Kidney (tissue), 14 donors: ENCODE measurements around the gene HTATSF1. TPM values are rescaled to one million over a fixed set of nuclear protein-coding genes. Genes with fewer than 3 reads are reported as not detected.

ENCODE experiments used
- DNase-seq, 5 donors: peaks; one replicate each; pipeline ENCODE4 v3.0.0-alpha.2; 2013 to 2020
- FAIRE-seq: peaks from 2 replicates; lab custom pipeline; 2012; peaks lifted over from hg19 to GRCh38; lab: Jason Lieb, UNC
- H3K27ac ChIP-seq, 2 donors: one replicate each; pipeline ENCODE4 v1.7.0; 2013; ENCODE audit warnings: low read depth in 2 of 2, low read length in 2 of 2, inconsistent platforms in 1 of 2
- H3K27me3 ChIP-seq: one replicate; pipeline ENCODE4 v1.7.1; 2013; ENCODE audit warnings: low read length, inconsistent platforms; ENCODE audit not compliant: control insufficient read depth, insufficient read depth
- H3K36me3 ChIP-seq, 3 donors: one replicate each; pipeline versions ENCODE4 v1.7.0 to v1.7.1; 2013; ENCODE audit warnings: low read length in 3 of 3, control low read depth in 1 of 3, inconsistent platforms in 1 of 3; ENCODE audit not compliant: insufficient read depth in 3 of 3, control insufficient read depth in 2 of 3
- H3K4me1 ChIP-seq, 3 donors: one replicate each; pipeline versions ENCODE4 v1.7.0 to v1.7.1; 2013; ENCODE audit warnings: low read length in 3 of 3, inconsistent platforms in 1 of 3, low read depth in 1 of 3; ENCODE audit not compliant: control insufficient read depth in 2 of 3, insufficient read depth in 2 of 3
- H3K4me3 ChIP-seq, 3 donors: one replicate each; pipeline versions ENCODE4 v1.7.0 to v1.8.1; 2013; ENCODE audit warnings: low read length in 3 of 3, control low read depth in 1 of 3, inconsistent platforms in 1 of 3
- H3K9ac ChIP-seq, 3 donors: one replicate each; pipeline versions ENCODE4 v1.7.0 to v1.7.1; 2013; ENCODE audit warnings: low read length in 3 of 3, control low read depth in 1 of 3, inconsistent platforms in 1 of 3
- H3K9me3 ChIP-seq, 3 donors: one replicate each; pipeline versions ENCODE4 v1.7.0 to v1.7.1; 2013; ENCODE audit warnings: low read length in 3 of 3, control low read depth in 1 of 3, inconsistent platforms in 1 of 3; ENCODE audit not compliant: control insufficient read depth in 2 of 3, insufficient read depth in 1 of 3
- intact Hi-C: fragments of 100-400 bp; cut with DNase I; formaldehyde crosslinking; loops from one replicate; pipeline ENCODE4 v1.11.1; 2022
- polyA plus RNA-seq: library from polyadenylated mRNA; stranded (reverse); fragments of 350-450 nt; fragmentation: Illumina TruSeq; extraction: RNeasy Lipid Tissue Mini Kit (QIAGEN cat#74804); gene quantifications from one replicate; pipeline ENCODE4 v1.2.3, GENCODE V29; 2014; ENCODE audit warnings: low read depth, low replicate concordance; ENCODE audit not compliant: insufficient read depth
- total RNA-seq: library from RNA; stranded (reverse); fragmentation: NEBNext Ultra II Directional; extraction: Animal tissue kit (Norgen Biotek cat#: 25700); gene quantifications from one replicate; pipeline ENCODE4 v1.2.1, GENCODE V29; 2021
- TF ChIP-seq, protein P1 (sequence below): IDR thresholded peaks from 3 replicates; pipeline ENCODE4 v1.5.1; 2012; ENCODE audit warnings: mild to moderate bottlenecking, moderate library complexity, borderline replicate concordance; ENCODE audit not compliant: insufficient read depth; ENCODE audit errors: extremely low read depth
- donor health status: control.
- donor health status: control.
- donor health status: control.
- donor health status: control.
- donor health status: control.
- donor health status: DM: yes; HTN: yes; CAD: no.
- donor health status: Normal renal cell carcinoma (clear cell type).

HTATSF1 gene
- total and polyA plus RNA-seq, 2 donors from 2014 or later, result 36.8 to 44.0 TPM

DNA sequence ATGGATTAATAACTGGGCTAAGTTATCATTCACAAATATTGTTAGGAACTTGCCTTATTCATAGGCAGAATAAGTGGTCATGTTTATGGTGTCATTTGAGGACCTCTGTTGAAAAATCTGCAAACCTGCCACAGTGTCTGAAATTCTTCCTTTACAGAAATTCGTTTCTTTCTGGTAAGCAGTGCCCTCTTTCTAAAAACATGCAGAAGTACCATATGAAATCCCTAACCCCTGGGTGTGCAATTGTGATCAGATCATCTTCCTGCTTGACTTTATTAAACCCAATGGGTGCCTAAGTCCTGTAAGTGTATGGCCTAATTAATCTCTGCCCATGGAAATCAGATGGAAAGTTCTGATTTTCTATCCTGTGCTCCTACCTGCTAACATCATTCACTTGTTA, 4.4 kb upstream of the HTATSF1 start:
- DNase-seq (no peak), FAIRE-seq (no peak)
- peaks cover 7% of the 10 kb centered on the region for H3K27me3 ChIP-seq
- no peak overlapping the region for H3K9ac ChIP-seq
- H3K4me3 ChIP-seq, result no peak overlapping the region
- TF ChIP-seq, protein P1, sequence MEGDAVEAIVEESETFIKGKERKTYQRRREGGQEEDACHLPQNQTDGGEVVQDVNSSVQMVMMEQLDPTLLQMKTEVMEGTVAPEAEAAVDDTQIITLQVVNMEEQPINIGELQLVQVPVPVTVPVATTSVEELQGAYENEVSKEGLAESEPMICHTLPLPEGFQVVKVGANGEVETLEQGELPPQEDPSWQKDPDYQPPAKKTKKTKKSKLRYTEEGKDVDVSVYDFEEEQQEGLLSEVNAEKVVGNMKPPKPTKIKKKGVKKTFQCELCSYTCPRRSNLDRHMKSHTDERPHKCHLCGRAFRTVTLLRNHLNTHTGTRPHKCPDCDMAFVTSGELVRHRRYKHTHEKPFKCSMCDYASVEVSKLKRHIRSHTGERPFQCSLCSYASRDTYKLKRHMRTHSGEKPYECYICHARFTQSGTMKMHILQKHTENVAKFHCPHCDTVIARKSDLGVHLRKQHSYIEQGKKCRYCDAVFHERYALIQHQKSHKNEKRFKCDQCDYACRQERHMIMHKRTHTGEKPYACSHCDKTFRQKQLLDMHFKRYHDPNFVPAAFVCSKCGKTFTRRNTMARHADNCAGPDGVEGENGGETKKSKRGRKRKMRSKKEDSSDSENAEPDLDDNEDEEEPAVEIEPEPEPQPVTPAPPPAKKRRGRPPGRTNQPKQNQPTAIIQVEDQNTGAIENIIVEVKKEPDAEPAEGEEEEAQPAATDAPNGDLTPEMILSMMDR, result no peak
- intact Hi-C loops, result no loop called here
- no peaks in the 10 kb centered on the region for H3K9me3 ChIP-seq
- no peak overlapping the region for H3K27ac ChIP-seq
- H3K4me1 ChIP-seq, result no peaks in the 10 kb centered on the region
- no peaks in the 10 kb centered on the region for H3K36me3 ChIP-seq

DNA sequence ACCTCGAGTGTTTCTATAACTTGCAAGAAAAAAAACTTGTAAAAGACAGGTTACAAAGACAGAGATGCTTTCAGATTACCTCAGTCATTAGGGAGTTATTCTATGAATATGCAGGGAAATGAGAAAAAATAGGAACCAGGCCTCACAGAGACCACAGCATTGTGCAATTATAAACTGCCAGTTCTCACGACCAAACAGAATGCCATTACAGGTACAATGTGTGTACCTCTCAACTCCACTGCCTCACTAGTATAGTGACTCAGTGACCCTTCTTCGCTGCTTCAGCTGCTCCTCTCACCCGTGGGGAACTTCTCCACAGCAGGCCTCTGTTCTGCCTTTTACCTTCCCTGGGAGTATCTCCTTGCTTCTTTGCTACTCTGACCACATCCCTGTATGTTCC, 2.3 kb upstream of the HTATSF1 start:
- Histone ChIP-seq H3K9me3 (no peaks in the 10 kb centered on the region), H3K4me3 (no peak overlapping the region), H3K9ac (no peak overlapping the region), H3K27ac (no peak overlapping the region), H3K4me1 (no peaks in the 10 kb centered on the region), H3K36me3 (no peaks in the 10 kb centered on the region), H3K27me3 (peaks cover 7% of the 10 kb centered on the region)
- intact Hi-C loops, result no loop called here
- TF ChIP-seq, protein P1, result no peak
- no peak for DNase-seq
- FAIRE-seq, result no peak

DNA sequence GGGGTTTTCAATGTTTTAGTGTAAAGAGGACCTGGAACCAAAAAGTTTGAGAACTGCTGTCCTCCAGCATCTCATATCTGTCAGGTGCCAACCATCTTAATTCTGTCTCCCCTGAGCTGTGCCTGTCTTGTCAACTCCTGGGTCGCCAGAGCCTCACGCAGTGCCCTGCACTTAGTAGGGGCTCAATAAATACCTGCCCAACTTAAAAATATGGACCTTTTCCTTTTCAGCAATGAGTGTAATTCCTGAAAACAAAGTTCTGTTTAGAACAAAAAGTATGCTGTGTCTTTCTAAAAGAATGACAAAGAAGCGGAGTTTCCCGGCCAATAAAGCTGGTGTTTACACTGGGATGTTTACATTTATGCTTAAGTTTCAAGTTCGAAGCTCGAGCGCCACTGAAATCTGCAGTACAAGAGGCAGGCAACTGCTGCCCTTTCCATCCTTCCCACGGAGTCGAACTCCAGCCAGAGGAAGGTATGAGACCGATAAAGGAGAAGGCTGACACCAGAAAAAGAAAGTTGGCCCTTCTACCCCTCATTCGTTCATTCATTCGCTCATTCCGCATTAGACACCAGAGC, 1.1 kb upstream of the HTATSF1 start:
- no peaks in the 10 kb centered on the region for H3K4me1 ChIP-seq
- intact Hi-C loops, result no loop called here
- peak overlapping the region; percentile 43 to 92 (median 85) for H3K9ac ChIP-seq
- FAIRE-seq, result no peak
- peak overlapping the region; percentile 61 to 89 (median 88) for H3K4me3 ChIP-seq
- no peak for DNase-seq
- H3K9me3 ChIP-seq, result no peaks in the 10 kb centered on the region
- TF ChIP-seq, protein P1, result no peak
- H3K27me3 ChIP-seq, result no peaks in the 10 kb centered on the region
- peak overlapping the region; percentile 87 to 89 for H3K27ac ChIP-seq
- H3K36me3 ChIP-seq, result peaks cover 0 to 5% (median 2%) of the 10 kb centered on the region in 3 donors
